Femur (tissue), 1 donor: Measurements from ENCODE around the gene TUBG1.
"Not testable (repeated sequence)": the region's sequence is repeated elsewhere in the genome, so short reads cannot be mapped to it uniquely, and the experiment has no call there.

Experiments used
- DNase-seq: peaks from one replicate; pipeline ENCODE4 v3.0.0-alpha.2; 2017

Gene TUBG1

DNA sequence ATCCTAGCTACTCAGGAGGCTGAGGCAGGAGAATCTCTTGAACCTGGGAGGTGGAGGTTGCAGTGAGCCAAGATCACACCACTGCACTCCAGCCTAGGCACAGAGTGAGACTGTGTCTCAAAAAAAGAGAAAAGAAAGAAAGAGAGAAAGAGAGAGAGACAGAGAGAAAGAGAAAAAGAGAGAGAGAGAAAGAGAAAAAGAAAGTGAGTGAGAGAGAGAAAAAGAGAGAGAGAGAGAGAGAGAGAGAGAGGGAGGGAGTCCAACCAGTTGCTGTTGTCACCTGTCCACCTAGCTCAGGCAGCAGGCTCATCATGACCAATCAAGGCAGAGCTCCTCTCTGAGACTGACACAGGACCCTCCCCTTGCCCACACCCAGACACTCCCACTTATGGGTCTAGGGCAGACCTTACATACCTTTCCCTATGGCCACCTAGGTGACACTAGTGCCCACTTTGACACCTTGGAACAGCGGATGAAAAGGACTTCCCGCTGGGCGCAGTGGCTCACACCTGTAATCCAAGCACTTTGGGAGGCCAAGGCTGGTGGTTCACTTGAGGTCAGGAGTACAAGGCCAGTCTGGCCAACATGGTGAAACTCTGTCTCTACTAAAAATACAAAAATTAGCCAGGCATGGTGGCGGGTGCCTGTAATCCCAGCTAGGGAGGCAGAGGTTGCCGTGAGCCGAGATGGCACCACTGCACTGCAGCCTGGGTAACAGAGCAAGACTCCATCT lies 17.7 kb downstream of the TUBG1 start:
- DNase-seq: not testable (repeated sequence)

DNA sequence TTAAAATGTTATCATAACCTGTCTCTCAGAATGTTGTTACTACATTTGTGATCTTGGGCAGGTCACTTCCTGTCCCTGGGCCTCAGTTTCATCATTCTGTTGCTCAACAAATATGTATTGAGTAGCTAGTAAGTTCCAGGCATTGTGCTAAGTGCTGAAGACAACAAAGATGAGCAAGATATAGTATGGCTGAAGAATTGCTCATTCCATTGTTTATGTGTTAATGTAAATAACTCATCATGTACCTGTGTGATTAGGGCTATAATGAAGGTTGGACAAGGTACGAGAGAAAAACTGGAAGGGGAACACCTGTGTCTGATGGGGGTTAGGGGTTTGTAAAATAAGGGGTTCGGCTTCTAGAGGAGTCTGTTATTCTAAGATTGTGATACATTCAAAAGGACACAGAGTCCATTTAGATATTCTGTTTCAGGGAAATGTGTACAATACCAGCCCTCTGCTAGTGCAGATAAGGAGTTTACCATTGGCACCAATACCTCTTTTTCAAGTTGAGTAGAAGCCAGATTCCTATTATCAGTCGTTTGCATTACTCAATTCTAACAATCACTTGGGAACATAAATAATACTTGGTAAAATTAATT lies 20.0 kb downstream of the TUBG1 start:
- no peak for DNase-seq

DNA sequence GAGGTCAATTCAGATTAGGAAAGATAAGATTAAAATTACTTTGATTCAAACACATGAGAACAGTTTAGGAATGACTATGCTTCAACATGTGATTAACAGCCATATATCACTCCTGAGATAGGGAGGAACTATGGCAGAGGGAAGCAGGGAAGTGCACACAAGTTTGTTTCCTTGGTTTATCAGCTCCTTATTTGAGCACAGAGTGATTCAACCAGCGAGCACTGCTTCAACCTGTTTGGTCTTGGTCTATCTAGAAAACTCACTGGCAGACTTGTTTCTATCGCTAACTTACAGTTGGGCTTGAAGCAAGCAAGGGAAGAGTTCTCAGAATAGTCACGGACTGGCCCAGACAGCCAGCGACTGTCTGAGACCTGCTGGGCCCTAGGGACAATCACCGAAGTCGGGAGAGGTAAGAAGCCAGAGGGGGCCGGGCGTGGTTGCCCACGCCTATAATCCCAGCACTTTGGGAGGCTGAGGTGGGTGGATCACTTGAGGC lies 23.5 kb downstream of the TUBG1 start:
- no peak for DNase-seq

DNA sequence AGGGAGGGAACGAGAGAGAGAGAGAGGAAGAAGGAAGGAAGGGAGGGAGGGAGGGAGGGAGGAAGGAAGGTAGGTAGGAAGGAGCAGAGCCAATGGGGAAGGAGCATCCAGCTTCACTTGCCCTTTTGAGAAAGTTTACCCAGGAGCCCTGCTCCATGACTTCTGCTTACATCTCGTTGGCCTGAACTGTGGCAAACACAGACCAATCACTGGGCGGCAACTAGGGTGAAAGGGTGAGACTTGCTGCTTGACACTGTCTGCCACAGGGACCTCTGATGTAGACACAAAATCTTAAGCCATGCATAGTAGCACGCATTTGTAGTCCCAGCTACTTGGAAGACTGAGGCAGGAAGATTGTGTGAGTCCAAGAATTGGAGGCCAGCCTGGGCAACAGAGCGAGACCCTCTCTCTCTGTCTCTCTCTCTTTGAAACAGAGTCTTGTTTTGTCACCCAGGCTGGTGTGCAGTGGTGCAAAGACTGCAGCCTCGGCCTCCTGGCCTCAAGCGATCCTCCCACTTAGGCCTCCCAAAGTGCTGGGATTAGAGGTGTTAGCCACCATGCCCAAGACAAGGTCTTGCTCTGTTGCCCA lies 30.1 kb downstream of the TUBG1 start:
- no peak for DNase-seq

DNA sequence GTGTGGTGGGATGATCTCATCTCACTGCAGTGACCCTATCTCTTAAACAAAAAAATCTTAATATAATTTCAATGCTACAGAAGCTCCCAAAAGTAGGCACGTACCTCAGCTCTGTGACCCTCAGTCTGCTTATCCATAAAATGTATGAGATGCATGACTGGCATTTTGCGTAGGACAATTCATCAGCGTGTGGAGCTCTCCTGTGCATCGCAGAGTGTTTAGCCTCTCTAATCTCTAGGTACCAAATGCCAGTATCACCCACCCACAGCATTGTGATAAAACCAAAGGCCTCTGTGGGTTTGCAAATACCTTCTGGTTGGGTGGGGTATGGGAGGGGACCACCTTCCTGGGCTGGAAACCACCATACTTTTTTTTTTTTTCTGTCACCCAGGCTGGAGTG lies 30.6 kb downstream of the TUBG1 start:
- no peak for DNase-seq

DNA sequence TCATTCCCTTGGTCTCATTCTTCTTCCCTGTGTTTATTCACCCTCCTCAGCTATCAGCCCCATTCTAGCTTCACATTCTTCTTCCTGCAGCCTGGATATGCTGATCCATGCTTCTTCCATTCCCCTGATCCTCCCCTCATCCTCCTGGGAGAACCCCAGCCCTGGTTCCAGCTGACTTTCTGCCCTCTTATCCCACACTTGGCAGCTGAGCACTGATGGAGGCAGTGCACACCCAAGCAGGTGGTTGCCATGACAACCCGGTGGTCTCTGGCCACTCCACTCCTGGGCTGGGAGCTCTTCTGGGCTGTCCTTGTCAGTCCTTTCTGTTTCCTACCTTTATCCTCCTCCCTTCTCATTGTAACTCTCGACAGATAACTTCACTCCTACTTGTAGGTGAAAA lies 32.9 kb downstream of the TUBG1 start:
- DNase-seq: no peak

DNA sequence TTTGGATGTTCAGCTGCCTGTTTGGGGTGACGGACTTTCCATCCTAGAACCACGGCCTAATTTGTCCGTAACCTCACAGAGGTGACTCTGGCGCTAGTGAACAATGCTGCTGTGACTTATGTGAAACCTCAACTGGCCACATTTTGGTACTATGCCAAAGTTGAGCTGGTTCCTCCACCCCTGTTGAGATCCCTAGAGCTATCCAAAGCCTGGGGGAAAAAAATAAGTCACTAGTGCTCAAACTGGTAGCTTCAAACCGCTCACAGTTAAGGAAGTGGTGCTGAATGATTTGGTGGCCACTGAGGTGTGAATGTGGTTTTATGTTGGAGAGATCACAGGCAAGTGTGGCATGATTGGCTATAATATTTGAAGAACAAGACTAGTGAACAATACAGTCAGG lies 38.3 kb downstream of the TUBG1 start:
- no peak for DNase-seq

DNA sequence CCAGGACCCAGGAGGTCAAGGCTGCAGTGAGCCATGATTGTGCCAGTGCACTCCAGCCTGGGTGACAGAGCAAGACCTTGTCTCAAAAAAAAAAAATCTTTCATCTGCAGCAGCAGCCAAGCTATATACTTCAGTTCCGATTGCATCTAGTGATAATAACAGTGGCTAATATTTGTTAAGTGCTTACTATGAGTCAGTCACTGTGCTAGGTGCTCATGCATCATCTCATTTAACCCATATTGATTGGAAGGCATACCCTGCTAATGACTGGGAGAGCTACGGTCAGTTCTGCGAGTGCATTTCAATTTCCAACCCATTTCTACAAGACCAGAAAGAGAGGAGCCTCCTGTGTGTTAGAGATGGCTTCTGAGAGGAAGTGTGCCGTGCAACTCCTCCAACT lies 41.9 kb downstream of the TUBG1 start:
- DNase-seq: no peak

DNA sequence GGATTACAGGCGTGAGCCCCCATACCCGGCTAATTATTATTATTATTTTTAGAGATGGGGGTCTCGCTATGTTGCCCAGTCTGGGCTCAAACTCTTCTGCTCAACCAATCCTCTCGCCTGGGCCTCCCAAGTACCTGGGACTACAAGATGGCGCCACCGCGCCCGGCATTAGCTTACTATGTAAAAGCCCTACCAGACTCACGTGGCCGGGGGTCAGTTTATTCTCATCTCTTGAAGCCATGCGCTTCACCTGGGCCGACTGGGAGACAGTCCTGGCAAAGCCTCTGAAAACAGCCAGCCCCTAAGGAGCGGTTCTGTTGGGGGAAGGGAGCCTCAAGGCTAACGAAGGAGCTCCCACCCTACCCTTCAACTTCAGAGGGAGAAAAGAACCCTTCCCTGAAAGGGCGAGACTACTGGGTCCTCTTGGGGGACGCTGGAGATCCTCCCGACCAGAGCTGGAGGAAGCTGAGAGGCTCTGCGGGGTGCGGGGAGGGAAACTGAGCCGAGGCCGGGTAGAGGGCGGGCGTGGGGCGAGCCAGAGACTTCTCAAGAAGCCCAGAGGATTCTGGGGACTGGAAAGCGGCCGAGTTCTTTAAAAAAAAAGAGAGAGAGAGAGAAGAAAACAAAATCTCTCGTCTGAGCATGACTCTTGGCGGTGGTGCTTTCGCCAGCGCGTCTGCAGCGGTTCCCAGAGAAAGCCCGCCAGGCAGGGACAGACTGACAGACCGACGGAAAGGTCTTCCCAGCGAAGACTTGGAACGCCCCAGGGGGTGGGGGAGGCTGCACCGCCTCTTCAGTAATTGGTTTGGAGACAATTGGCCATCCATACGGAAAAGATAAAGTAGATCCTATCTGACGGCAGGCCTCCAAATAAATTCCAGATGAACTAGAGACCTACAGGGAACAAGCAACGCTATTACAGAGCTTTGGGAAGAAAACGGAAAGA lies 44.0 kb downstream of the TUBG1 start:
- peak; percentile 81 for DNase-seq

DNA sequence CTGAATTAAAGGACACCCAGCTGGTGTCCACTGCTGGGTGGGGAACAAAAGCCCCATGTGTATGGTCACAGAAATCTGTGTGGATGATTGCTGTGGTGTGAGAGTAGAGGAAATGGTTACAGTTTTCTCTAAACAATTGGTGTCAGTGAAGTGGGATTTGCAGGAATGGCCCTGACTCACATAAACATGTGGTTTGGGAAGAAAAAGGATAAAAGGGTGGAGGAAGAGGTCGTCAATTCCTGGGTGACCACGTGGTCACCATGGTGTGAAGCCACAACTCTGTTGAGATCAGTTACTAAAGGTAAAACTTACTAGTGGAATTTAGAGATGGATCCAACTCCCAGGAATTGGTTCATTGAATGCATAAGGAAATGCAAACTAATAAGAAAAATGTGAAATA lies 46.0 kb downstream of the TUBG1 start:
- DNase-seq: no peak

DNA sequence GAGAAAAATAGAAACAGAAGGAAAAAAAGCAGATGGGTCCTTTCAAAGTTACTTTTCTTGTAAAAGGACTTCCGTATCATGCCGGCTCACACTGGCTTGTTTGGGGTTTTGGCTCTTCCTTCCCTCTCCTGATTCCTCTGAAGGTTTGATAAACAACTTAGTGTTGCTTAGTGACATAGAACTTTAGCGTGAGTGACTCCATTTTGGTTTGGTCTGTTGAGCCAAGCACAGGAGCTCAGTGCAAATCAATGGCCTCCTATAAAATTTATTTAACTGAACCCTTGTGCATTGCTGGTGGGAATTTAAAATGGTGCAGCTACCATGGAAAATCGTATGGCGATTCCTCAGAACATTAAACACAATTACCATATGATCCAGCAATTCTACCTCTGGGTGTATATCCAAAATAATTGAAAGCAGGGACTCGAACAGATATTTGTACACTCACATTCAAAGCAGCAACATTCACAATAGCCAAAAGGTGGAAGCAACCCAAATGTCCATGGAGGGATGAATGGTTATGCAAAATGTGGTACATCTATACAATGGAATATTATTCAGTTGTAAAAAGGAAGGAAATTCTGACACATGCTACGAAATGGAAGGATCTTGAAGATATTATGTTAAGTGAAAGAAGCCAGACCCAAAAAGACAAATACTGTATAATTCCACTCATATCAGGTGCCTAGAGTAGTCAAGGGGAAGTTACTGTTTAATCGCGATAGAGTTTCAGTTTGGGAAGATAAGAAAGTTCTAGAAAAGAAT lies 48.5 kb downstream of the TUBG1 start:
- DNase-seq: no peak

DNA sequence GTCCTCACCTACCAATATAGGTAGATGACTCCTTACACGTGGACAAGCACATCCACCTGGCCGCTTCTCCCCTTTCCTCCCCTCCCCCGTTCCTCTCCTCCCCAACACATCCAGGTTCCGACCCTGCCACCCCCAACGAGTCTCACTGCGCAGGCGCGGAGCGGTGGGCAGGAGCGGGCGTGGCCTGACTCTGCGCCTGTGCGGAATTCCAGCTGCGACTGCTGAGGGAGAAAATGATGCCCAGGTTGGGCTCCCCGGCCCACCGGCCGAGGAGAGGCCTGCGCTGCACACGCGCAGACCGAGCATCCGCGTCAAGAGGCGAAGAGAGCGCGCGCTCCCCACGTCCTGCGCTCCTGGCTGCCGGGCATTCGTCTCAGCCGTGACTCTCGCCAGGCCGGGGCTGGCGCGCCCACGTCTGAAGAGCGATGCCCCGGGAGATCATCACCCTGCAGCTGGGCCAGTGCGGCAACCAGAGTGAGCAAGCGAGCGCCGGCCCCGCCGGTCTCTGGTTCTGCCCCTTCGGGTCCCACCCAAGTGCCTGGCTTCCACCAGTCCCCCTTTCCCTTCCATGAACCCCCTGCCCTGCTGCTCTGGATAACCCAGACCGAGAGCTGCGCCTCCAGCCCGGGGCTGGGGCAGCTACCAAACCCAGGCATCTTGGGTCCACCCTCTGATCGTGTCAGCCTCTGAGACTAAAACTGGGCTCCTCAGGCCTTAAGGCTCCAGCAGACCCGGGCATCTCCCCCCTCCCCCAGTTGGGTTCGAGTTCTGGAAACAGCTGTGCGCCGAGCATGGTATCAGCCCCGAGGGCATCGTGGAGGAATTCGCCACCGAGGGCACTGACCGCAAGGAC lies 49.8 kb downstream of the TUBG1 start, which contains the start of gene TUBG2:
Gene TUBG2 (plus strand): TSS at position 206 of the 853 bp plus-strand sequence. CDS start 220 bp downstream, at position 426.
- peak; percentile 93 for DNase-seq

DNA sequence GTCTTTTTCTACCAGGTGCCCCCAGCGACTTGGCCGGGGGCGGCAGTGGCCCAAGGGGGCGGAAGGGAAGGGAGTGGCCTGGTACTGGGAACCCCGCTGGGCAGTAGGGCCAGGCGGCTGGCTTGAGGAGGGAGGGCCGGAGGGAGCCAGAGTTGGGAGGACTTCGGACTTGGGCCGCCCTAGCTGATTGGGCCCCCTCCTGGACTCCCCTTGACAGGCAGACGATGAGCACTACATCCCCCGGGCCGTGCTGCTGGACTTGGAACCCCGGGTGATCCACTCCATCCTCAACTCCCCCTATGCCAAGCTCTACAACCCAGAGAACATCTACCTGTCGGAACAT lies 50.4 kb downstream of the TUBG1 start:
- not testable (repeated sequence) for DNase-seq

DNA sequence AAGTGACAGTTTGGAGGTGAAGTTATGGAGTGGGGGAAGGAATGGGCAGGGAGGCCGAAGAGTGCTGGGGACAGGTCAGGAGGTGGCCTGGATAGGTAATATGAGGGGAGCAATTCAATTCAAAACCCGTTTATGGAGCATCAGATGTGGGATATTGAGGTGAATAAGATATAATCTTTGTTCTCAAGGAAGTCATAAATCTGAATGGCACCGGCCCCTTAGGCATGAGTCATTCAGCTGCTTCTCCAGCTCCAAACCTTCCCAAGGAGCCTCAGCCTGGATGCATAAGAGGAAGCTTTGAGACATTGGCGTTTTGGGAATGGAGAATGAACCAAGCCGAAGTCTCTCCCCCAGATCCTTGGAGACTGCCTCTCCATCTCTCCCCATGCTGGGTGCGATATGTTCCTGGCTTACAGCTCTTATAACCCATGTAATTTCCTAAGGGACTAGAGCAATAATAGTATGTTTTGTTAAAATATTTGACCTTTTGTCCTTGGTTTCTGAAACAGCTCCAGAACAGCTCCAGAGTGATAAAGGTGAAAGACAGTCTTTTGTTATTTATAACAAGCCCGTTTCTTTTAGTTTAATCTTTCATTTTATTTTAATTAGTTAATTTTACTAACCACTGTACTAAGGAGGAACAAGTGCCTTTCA lies 51.3 kb downstream of the TUBG1 start:
- DNase-seq: no peak
